Dermis microvascular lymphatic vessel endothelial cell (primary cell): ENCODE measurements around the gene MYBPC1. TPM values are rescaled to one million over a fixed set of nuclear protein-coding genes. Genes with fewer than 3 reads are reported as not detected.
"Not testable (repeated sequence)": the region's sequence is repeated elsewhere in the genome, so short reads cannot be mapped to it uniquely, and the experiment has no call there.

Source experiments
- DNase-seq, 2 donors: peaks; one replicate each; pipeline versions ENCODE4 v3.0.0 to v3.0.0-alpha.2; 2010; ENCODE audit warnings: low read depth in 2 of 2
- total RNA-seq: library from RNA; depleted of rRNA; stranded (reverse); fragments of >200 nt; gene quantifications from 2 replicates; pipeline ENCODE4 v1.2.1, GENCODE V29; 2014

The MYBPC1 gene
- total RNA-seq, 1 donor from 2014 or later, result not detected

GRCh38 chr12:101650346-101651117 lies 55.8 kb downstream of the MYBPC1 start:
- DNase-seq, result no peak

GRCh38 chr12:101653030-101653429 lies 58.3 kb downstream of the MYBPC1 start:
- DNase-seq, result no peak

- DNase-seq, result no peak
Measured at GRCh38 chr12:101653503-101653902, 58.7 kb downstream of the MYBPC1 start.

- no peak for DNase-seq
Measured at GRCh38 chr12:101654442-101654841, 59.7 kb downstream of the MYBPC1 start.

GRCh38 chr12:101655393-101655792 lies 60.6 kb downstream of the MYBPC1 start:
- DNase-seq, result no peak

GRCh38 chr12:101660662-101661061 lies 65.9 kb downstream of the MYBPC1 start:
- DNase-seq, result not testable (repeated sequence)

- DNase-seq, result no peak
Measured at GRCh38 chr12:101663298-101663697, 68.5 kb downstream of the MYBPC1 start.

GRCh38 chr12:101664992-101665391 lies 70.2 kb downstream of the MYBPC1 start:
- no peak for DNase-seq

- no peak for DNase-seq
Measured at GRCh38 chr12:101666052-101666728, 71.4 kb downstream of the MYBPC1 start.

GRCh38 chr12:101667591-101667990 lies 72.8 kb downstream of the MYBPC1 start:
- DNase-seq, result no peak

GRCh38 chr12:101670007-101670671 lies 75.4 kb downstream of the MYBPC1 start:
- peak; percentile 26 to 52 for DNase-seq

- DNase-seq, result no peak
Measured at GRCh38 chr12:101671157-101671791, 76.5 kb downstream of the MYBPC1 start.

GRCh38 chr12:101671833-101672232 lies 77.1 kb downstream of the MYBPC1 start:
- no peak for DNase-seq

GRCh38 chr12:101675555-101675954 lies 80.8 kb downstream of the MYBPC1 start:
- DNase-seq, result no peak

GRCh38 chr12:101676497-101676896 lies 81.7 kb downstream of the MYBPC1 start:
- DNase-seq, result not testable (repeated sequence)

GRCh38 chr12:101678081-101678480 lies 83.3 kb downstream of the MYBPC1 start:
- DNase-seq, result no peak

GRCh38 chr12:101680240-101680639 lies 85.5 kb downstream of the MYBPC1 start:
- DNase-seq, result no peak

- DNase-seq, result no peak
Measured at GRCh38 chr12:101680647-101681046, 85.9 kb downstream of the MYBPC1 start.

- DNase-seq, result not testable (repeated sequence)
Measured at GRCh38 chr12:101681627-101682026, 86.9 kb downstream of the MYBPC1 start.

GRCh38 chr12:101685092-101685491 lies 90.3 kb downstream of the MYBPC1 start:
- no peak for DNase-seq

GRCh38 chr12:101686176-101686575 lies 91.4 kb downstream of the MYBPC1 start:
- DNase-seq, result no peak

GRCh38 chr12:101690544-101691098 lies 95.8 kb downstream of the MYBPC1 start:
- no peak for DNase-seq
